H9 (cell line): ENCODE data around the gene ASCL1. TPM values are rescaled to one million over a fixed set of nuclear protein-coding genes. Genes with fewer than 3 reads are reported as not detected.

Experiments
- DNase-seq: peaks from one replicate; pipeline ENCODE4 v3.0.0-alpha.2; 2017
- H2AFZ ChIP-seq: one replicate; pipeline ENCODE4 v1.6.1; 2013; ENCODE audit warnings: mild to moderate bottlenecking, low read length, control low read depth, moderate library complexity
- H2AK5ac ChIP-seq: 2 replicates; pipeline ENCODE4 v1.6.1; 2013; ENCODE audit warnings: low read length, control low read depth, mixed read lengths; ENCODE audit not compliant: insufficient read length
- H2BK120ac ChIP-seq: one replicate; pipeline ENCODE4 v1.6.1; 2013; ENCODE audit warnings: low read depth, mild to moderate bottlenecking, low read length, control low read depth, inconsistent platforms; ENCODE audit not compliant: poor library complexity, severe bottlenecking
- H2BK12ac ChIP-seq: 2 replicates; pipeline ENCODE4 v1.6.1; 2013; ENCODE audit warnings: low read length, control low read depth, mixed read lengths, low read depth; ENCODE audit not compliant: insufficient read length
- H2BK15ac ChIP-seq: 2 replicates; pipeline ENCODE4 v1.6.1; 2013; ENCODE audit warnings: low read depth, low read length, control low read depth
- H2BK20ac ChIP-seq: one replicate; pipeline ENCODE4 v1.6.1; 2013; ENCODE audit warnings: low read depth, mild to moderate bottlenecking, low read length, control low read depth, inconsistent platforms; ENCODE audit not compliant: poor library complexity, severe bottlenecking
- H2BK5ac ChIP-seq: 2 replicates; pipeline ENCODE4 v1.6.1; 2013; ENCODE audit warnings: low read length, control low read depth, mixed read lengths; ENCODE audit not compliant: insufficient read length
- H3K14ac ChIP-seq: 2 replicates; pipeline ENCODE4 v1.6.1; 2013; ENCODE audit warnings: low read length, control low read depth; ENCODE audit not compliant: insufficient read depth
- H3K18ac ChIP-seq: 2 replicates; pipeline ENCODE4 v1.6.1; 2013; ENCODE audit warnings: low read depth, mild to moderate bottlenecking, mixed read lengths, low read length, control low read depth; ENCODE audit not compliant: insufficient read length
- H3K23ac ChIP-seq: 2 replicates; pipeline ENCODE4 v1.6.1; 2013; ENCODE audit warnings: low read length, control low read depth, mixed read lengths, low read depth; ENCODE audit not compliant: insufficient read length
- H3K23me2 ChIP-seq: 2 replicates; pipeline ENCODE4 v1.6.1; 2013; ENCODE audit warnings: low read depth, mild to moderate bottlenecking, mixed read lengths, low read length, control low read depth; ENCODE audit not compliant: insufficient read length, poor library complexity, severe bottlenecking
- H3K27ac ChIP-seq: 2 replicates; pipeline ENCODE4 v1.5.1; 2013; ENCODE audit warnings: low read length, control low read depth, mixed read lengths, low read depth; ENCODE audit not compliant: insufficient read length
- H3K27me3 ChIP-seq: 2 replicates; pipeline ENCODE4 v1.6.1; 2013; ENCODE audit warnings: low read length, control low read depth, inconsistent platforms; ENCODE audit not compliant: insufficient read depth
- H3K4ac ChIP-seq: 2 replicates; pipeline ENCODE4 v1.6.1; 2013; ENCODE audit warnings: low read depth, mild to moderate bottlenecking, control low read depth, inconsistent platforms, low read length, moderate library complexity
- H3K4me1 ChIP-seq: 2 replicates; pipeline ENCODE4 v1.6.1; 2013; ENCODE audit warnings: low read length, control low read depth, inconsistent platforms; ENCODE audit not compliant: insufficient read depth
- H3K4me2 ChIP-seq: 2 replicates; pipeline ENCODE4 v1.6.1; 2013; ENCODE audit warnings: low read length, control low read depth, mixed read lengths; ENCODE audit not compliant: insufficient read length, insufficient read depth
- H3K56ac ChIP-seq: 2 replicates; pipeline ENCODE4 v1.6.1; 2013; ENCODE audit warnings: low read depth, mild to moderate bottlenecking, mixed read lengths, low read length, control low read depth; ENCODE audit not compliant: insufficient read length
- H3K79me1 ChIP-seq: 2 replicates; pipeline ENCODE4 v1.6.1; 2013; ENCODE audit warnings: low read depth, mild to moderate bottlenecking, moderate library complexity, low read length, control low read depth, inconsistent platforms; ENCODE audit not compliant: insufficient read depth, poor library complexity, severe bottlenecking
- H3K79me2 ChIP-seq: 2 replicates; pipeline ENCODE4 v1.6.1; 2013; ENCODE audit warnings: low read length, control low read depth, inconsistent platforms; ENCODE audit not compliant: insufficient read depth
- H3K9ac ChIP-seq: 2 replicates; pipeline ENCODE4 v1.6.1; 2013; ENCODE audit warnings: low read length, control low read depth, mixed read lengths; ENCODE audit not compliant: insufficient read length; ENCODE audit errors: extremely low read depth
- H3K9me3 ChIP-seq: one replicate; pipeline ENCODE4 v1.6.1; 2013; ENCODE audit warnings: low read depth, low read length, inconsistent platforms; ENCODE audit not compliant: control insufficient read depth
- H3T11ph ChIP-seq: one replicate; pipeline ENCODE4 v1.6.1; 2013; ENCODE audit warnings: mild to moderate bottlenecking, low read length, control low read depth, inconsistent platforms
- H4K20me1 ChIP-seq: one replicate; pipeline ENCODE4 v1.6.1; 2013; ENCODE audit not compliant: control insufficient read depth, insufficient read length, insufficient read depth
- H4K5ac ChIP-seq: 2 replicates; pipeline ENCODE4 v1.6.1; 2013; ENCODE audit warnings: low read depth, mild to moderate bottlenecking, mixed read lengths, low read length, control low read depth; ENCODE audit not compliant: insufficient read length
- H4K8ac ChIP-seq: replicated peaks from 2 replicates; pipeline ENCODE4 v1.6.1; 2013; ENCODE audit warnings: low read length, control low read depth, mixed read lengths, low read depth; ENCODE audit not compliant: insufficient read length
- H4K91ac ChIP-seq: 2 replicates; pipeline ENCODE4 v1.6.1; 2013; ENCODE audit warnings: low read depth, mild to moderate bottlenecking, moderate library complexity, mixed read lengths, low read length, control low read depth; ENCODE audit not compliant: insufficient read length
- H3K27ac Mint-ChIP-seq, 3 experiments: 2 replicates in 2 of 3; 3 replicates in 1 of 3; pipeline ENCODE4 v1.8.0; 2020 to 2021; ENCODE audit warnings: mixed read lengths in 3 of 3, mild to moderate bottlenecking in 1 of 3, moderate library complexity in 1 of 3
- H3K27me3 Mint-ChIP-seq: 2 replicates; pipeline ENCODE4 v1.8.0; 2021; ENCODE audit warnings: low read depth, mild to moderate bottlenecking, moderate library complexity, mixed read lengths
- H3K36me3 Mint-ChIP-seq, 3 experiments: 2 replicates in 2 of 3; 3 replicates in 1 of 3; pipeline ENCODE4 v1.8.0; 2020 to 2021; ENCODE audit warnings: low read depth in 3 of 3, mixed read lengths in 3 of 3; ENCODE audit not compliant: insufficient read depth in 1 of 3
- H3K4me1 Mint-ChIP-seq, 2 experiments: 2 replicates each; pipeline ENCODE4 v1.8.0; 2020; ENCODE audit warnings: mixed read lengths in 2 of 2
- H3K4me3 Mint-ChIP-seq, 2 experiments: 2 replicates in 1 of 2; 3 replicates in 1 of 2; pipeline ENCODE4 v1.8.0; 2020 to 2021; ENCODE audit warnings: mild to moderate bottlenecking in 2 of 2, mixed read lengths in 2 of 2, moderate library complexity in 1 of 2
- H3K9me3 Mint-ChIP-seq, 2 experiments: 2 replicates in 1 of 2; 3 replicates in 1 of 2; pipeline ENCODE4 v1.8.0; 2020; ENCODE audit warnings: mild to moderate bottlenecking in 2 of 2, mixed read lengths in 2 of 2, moderate library complexity in 1 of 2
- CTCF ChIP-seq: fragments of 200-600 bp; sonication (generic); conservative IDR thresholded peaks from 3 replicates; pipeline ENCODE4 v1.8.0; 2021; ENCODE audit warnings: antibody characterized with exemption, mild to moderate bottlenecking
- WGBS: extraction: QIAGEN DNeasy Blood & Tissue Kit; methylation state at CpG from one replicate; pipeline ENCODE4 v1.1.7; 2013; ENCODE audit warnings: missing lambda C conversion rate, low lambda C conversion rate, mixed read lengths; ENCODE audit not compliant: insufficient read length; ENCODE audit errors: extremely low coverage; 5-methylcytosine and 5-hydroxymethylcytosine counted together
- total RNA-seq: library from RNA; stranded (reverse); gene quantifications from 2 replicates; pipeline ENCODE4 v1.2.1, GENCODE V29; 2021

The ASCL1 gene
- total RNA-seq, 1 experiment from 2014 or later = not detected

GRCh38 chr12:102950950-102951619 lies 6.4 kb upstream of the ASCL1 start:
- no peak overlapping the region for H3K27ac ChIP-seq
- Mint-ChIP-seq H3K4me1 (peaks cover 20 to 36% of the 10 kb centered on the region in 2 experiments), H3K9me3 (peaks cover 0 to 3% of the 10 kb centered on the region in 2 experiments; a peak in 2 of 5 replicates), H3K27me3 (peaks cover 100% of the 10 kb centered on the region), H3K27ac (no peak overlapping the region), H3K36me3 (no peaks in the 10 kb centered on the region; a peak in 2 of 7 replicates), H3K4me3 (peak overlapping the region; percentile 56 to 82)
- H3K23ac ChIP-seq = no peak overlapping the region
- H3K27me3 ChIP-seq = peaks cover 65% of the 10 kb centered on the region
- peaks cover 10% of the 10 kb centered on the region for H3K23me2 ChIP-seq
- H3K9me3 ChIP-seq = no peaks in the 10 kb centered on the region
- no CpG with 5 or more reads among the region's 21 CpGs for WGBS
- no peak overlapping the region for H3K18ac ChIP-seq
- no peak overlapping the region for H2BK120ac ChIP-seq
- H3K4me2 ChIP-seq = peak overlapping the region; percentile 68
- no peak overlapping the region for H4K5ac ChIP-seq
- H3K56ac ChIP-seq = no peak overlapping the region
- no peak overlapping the region for H2AK5ac ChIP-seq
- H2BK5ac ChIP-seq = no peak overlapping the region
- no peak overlapping the region for H3K14ac ChIP-seq
- H3K9ac ChIP-seq = no peak overlapping the region
- H2AFZ ChIP-seq = no peak overlapping the region
- no peak overlapping the region for H4K8ac ChIP-seq
- H3K4ac ChIP-seq = no peak overlapping the region
- H4K91ac ChIP-seq = no peak overlapping the region
- H2BK15ac ChIP-seq = no peak overlapping the region
- no peaks in the 10 kb centered on the region for H3K79me1 ChIP-seq
- no peak overlapping the region for H2BK20ac ChIP-seq
- no peak for DNase-seq
- H4K20me1 ChIP-seq = no peaks in the 10 kb centered on the region
- no peaks in the 10 kb centered on the region for H3K4me1 ChIP-seq
- H3K79me2 ChIP-seq = no peaks in the 10 kb centered on the region
- no peak for TF ChIP-seq CTCF
- no peak overlapping the region for H3T11ph ChIP-seq
- no peak overlapping the region for H2BK12ac ChIP-seq
